Adipose tissue (tissue), 3 donors: ENCODE data around the gene MRPS2. TPM values are rescaled to one million over a fixed set of nuclear protein-coding genes. Genes with fewer than 3 reads are reported as not detected.
"Not testable (repeated sequence)": the region's sequence is repeated elsewhere in the genome, so short reads cannot be mapped to it uniquely, and the experiment has no call there.

Source experiments
- H3K27ac ChIP-seq: one replicate; pipeline ENCODE4 v1.5.1; 2013; ENCODE audit warnings: low read depth, low read length
- WGBS, 3 donors: extraction: QIAGEN DNeasy Blood & Tissue Kit; methylation state at CpG; one replicate each; pipeline ENCODE4 v1.1.7; 2013; 5-methylcytosine and 5-hydroxymethylcytosine counted together
- polyA plus RNA-seq, 3 donors: library from polyadenylated mRNA; stranded (reverse); fragments of 200-250 nt; gene quantifications; one replicate each; pipeline ENCODE4 v1.2.3, GENCODE V29; 2013
- donor health status: healthy with polysubstance abuse.
- donor health status: Bipolar disorder and iron deficiency.
- donor health status: healthy.

The MRPS2 gene
- polyA plus RNA-seq, 3 donors: 29.2 to 62.3 (median 48.9) TPM

DNA sequence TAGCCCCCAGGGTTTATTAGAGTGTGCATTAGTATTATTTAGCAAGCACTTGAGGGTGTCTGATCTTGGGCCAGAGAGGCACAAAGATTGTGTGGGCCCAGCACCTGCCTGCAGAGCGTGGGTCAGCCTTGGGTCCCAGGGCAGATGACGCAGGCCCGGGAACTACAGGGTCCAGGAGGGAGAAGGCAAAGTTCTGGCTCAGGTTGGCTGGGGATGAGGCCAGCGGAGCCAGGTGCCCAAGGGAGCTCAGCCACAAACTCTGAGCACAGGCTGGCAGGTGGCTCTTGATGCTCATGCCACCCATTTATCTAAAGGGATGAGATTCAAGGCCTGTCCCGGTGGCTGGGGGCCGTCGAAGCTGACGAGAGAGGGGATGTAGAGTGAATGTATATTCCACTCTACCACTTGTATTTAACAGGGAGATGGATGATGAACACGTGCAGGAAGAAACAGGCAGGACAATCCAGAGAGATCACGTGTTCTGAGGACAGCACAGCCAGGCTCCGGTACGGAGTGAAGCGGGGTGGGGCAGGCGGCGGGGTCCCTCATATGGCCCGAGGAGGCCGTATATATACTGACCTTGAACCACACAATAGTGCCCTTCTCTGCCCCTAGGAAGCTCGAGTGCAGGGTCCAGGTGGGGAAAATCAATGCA lies 44.6 kb downstream of the MRPS2 start:
- 65 to 81% (median 76%) methylated on average over 18 of the region's 18 CpGs for WGBS, 3 donors
- H3K27ac ChIP-seq: no peak overlapping the region

DNA sequence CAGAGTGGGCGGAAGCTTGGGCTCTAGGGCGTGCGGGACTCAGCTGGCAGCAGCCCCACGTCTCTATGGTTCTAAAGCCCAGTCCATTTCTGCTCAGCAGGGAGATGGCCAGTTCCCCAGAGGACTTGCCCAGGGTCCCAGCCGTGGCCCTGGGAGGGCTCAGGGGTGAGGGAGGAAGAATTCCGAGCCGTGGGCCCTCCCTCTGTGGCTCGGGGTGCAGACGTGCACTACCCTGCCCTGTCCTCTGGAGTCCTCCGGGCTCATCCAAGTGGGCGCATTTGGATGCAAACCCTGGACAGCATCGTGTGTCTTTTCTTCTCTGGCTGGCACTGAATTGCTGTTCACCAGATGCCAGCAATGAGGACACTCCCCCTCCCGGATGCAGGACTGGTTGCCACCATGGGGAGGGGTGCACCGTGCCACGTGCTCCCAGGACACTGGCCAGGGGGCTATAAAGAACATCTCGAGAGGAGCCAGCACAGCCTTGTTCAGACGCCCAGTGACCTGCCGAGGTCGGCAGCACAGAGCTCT lies 45.2 kb downstream of the MRPS2 start, which contains the start of gene OBP2A:
Gene OBP2A, plus strand, starts transcription at position 481 of the 531 bp plus-strand sequence. CDS start 55 bp downstream, outside the sequence.
- not testable (repeated sequence) for H3K27ac ChIP-seq
- WGBS, 3 donors: 59 to 77% (median 73%) methylated on average over 13 of the region's 19 CpGs

DNA sequence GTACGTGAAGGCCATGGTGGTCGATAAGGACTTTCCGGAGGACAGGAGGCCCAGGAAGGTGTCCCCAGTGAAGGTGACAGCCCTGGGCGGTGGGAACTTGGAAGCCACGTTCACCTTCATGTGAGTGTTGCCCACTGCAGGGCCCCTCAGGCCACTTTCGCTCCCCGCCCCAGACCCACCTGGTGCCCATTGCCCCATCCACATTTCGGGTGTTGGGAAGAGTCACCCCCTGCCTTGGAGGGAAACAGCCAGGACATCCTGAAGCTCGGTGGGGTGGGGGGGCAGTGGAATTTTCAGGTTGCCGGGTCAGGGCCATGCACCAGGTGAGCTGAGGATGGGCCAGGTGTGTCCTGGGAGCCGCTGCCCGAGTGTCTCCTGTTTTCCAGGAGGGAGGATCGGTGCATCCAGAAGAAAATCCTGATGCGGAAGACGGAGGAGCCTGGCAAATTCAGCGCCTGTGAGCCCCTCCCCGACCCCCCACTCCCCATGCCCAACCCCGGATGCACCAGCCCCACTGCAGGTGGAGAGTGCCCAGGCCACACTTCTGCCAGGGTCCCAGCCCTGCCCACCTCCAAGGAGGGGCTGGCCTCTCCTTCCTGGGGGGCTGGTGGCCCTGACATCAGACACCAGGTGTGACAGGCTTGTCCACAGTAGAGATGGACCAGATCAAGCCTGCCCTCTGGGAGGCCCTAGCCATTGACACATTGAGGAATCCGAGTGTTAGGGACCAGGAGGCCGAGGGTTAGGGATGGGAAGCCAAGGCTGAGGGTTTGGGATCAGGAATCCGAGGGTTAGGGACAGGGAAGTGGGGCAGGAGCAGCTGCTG lies 46.5 kb downstream of the MRPS2 start:
- not testable (repeated sequence) for H3K27ac ChIP-seq
- WGBS, 3 donors: 73 to 90% (median 89%) methylated on average over 18 to 19 of the region's 21 CpGs

DNA sequence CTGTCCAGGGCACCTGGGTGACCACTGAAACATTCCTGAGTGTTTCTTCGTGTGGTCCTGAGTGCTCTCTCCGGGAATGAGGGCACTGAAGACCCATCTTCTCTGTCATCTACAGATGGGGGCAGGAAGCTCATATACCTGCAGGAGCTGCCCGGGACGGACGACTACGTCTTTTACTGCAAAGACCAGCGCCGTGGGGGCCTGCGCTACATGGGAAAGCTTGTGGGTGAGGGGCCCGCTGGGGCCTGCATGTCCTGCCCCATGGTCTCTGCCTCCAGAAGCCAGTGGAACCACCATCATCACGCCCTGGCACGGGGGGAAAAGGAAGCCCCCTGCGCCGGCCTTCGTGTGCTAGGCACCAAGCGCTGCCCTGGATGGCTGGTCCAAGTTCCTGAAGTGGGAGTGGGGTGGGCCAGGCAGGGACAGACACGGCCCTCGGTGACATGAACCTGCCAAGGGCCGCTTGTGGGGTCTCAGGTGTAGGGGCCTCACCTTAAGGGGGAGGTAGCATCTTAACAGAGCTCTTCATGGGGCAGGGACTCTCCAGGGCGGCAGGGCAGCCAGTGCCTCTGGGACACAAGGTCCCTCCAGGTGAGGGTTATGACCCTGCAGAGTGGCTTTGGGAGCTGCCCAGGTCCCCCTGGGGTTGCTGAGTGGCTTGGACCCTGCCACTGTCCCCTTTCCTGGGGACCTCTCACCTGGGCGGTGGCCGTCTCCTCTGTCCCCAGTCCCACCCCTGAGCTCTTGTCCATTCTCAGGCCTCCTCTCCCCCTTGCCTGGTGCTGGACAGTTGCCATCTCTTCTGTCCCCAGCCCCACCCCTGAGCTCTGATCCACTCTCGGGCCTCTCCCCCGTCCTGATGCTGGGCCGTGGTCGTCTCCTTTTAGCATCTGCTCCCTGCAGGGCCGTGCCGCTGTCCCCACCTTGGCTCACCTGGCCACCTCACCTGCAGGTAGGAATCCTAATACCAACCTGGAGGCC lies 47.6 kb downstream of the MRPS2 start:
- H3K27ac ChIP-seq: no peak overlapping the region
- 70 to 84% (median 78%) methylated on average over 28 of the region's 28 CpGs for WGBS, 3 donors

DNA sequence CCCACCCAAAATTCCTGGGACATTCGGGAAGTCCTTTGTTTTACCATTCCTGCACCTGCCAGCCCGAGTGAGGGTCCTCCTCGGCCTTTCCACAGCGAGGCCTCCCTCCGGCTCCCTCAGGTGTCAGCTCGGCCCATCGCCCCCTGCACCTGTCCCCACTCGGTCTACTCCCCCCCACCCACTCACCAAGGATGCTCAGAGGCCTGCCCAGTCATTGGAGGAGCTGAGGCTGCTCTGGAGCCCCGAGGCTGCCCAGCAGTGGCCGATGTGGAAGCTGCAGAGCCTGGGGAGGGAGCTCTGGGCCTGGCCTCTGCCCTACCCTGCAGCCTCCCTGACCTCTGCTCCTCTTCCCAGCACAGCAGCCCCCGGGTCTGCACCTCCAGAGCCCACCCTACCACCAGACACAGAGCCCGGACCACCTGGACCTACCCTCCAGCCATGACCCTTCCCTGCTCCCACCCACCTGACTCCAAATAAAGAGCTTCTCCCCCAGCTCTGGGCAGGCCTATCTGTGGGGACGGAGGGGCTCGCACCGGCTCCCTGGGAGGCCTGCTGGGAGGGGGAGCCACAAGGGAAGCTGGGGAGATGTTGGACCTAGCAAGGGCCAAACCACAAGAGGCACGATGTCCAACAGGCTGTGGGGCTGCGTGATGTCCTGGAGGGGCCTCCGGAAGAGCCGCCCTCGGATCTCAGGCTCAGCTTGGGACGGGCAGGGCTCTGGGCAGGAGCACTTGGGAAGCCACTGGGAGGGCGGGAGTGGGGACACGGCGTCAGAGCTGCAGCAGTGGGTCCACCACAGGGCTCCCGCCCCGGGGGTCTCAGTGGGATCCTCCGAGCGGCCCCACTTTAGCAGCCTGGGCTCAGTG lies 49.2 kb downstream of the MRPS2 start:
- H3K27ac ChIP-seq: not testable (repeated sequence)
- WGBS, 3 donors: 70 to 81% (median 81%) methylated on average over 24 to 28 of the region's 28 CpGs

DNA sequence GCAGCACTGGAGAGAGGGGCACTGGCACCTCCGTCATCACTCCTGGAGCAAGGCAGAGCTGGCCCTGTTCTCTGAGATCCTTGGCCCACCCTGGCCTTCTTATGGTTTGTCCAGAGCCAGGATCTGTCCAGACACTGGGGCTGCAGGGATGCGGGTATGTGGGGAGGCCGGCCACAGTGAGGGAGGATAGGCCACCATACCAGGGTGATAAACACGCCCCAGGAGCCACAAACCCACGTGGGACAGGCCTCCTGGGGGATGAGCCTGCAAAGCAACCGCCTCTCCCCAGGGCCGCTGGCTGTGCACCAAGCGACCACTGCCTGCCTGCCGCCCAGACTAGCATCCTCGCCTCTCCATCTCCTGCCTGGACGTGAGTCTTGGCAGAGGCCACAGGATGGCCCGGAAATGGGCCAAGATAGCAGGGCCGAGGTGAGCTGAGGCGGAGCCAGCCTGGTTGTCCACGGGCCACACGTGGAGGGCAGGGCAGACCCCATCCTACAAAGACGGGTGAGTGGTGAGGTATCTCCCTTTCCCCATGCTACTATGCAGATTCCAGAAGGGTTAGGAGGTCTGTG lies 49.9 kb downstream of the MRPS2 start:
- WGBS, 3 donors: 72 to 79% (median 76%) methylated on average over 17 of the region's 17 CpGs
- H3K27ac ChIP-seq: no peak overlapping the region

DNA sequence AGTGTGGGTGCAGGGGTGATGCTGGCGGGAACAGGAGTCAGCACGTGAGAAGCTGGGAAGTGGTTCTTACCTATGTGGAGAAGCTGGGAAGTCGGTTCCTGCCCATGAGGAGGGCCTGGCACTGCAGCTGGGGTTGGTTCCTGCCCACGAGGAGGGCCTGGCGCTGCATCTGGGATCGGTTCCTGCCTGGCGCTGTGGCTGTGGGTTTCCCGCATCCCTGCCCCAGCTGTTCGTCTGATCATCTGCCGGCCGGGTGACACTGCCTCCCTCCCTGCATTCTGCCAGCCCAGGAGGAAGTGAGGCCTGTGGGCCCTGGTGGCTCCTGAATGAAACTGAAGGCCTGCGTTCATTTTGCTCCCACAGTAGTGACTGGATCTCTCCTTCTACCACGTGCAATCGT lies 50.5 kb downstream of the MRPS2 start:
- 46 to 55% (median 55%) methylated on average over 14 of the region's 14 CpGs for WGBS, 3 donors
- no peak overlapping the region for H3K27ac ChIP-seq

DNA sequence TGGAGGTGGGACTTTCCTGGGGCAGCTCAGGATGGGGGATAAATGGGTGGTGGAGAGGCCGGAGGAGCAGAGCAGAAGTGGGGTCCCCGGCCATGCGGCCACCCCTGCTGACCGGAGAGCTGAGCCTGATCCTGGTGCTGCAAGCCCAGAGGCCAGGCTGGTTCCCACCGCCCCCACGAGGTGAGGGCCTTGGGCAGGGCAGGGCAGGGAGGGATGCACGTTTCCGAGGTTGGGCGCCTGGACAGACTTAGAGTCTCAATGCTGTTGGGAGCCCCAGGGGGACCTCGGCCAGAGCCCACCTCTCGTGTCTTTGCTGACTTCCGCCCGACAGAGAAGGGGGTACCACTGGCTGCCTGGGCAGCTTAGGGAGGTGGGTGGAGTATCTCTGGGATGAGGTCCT lies 51.0 kb downstream of the MRPS2 start:
- 79 to 92% (median 82%) methylated on average over 8 to 13 of the region's 13 CpGs for WGBS, 3 donors
- H3K27ac ChIP-seq: no peak overlapping the region

DNA sequence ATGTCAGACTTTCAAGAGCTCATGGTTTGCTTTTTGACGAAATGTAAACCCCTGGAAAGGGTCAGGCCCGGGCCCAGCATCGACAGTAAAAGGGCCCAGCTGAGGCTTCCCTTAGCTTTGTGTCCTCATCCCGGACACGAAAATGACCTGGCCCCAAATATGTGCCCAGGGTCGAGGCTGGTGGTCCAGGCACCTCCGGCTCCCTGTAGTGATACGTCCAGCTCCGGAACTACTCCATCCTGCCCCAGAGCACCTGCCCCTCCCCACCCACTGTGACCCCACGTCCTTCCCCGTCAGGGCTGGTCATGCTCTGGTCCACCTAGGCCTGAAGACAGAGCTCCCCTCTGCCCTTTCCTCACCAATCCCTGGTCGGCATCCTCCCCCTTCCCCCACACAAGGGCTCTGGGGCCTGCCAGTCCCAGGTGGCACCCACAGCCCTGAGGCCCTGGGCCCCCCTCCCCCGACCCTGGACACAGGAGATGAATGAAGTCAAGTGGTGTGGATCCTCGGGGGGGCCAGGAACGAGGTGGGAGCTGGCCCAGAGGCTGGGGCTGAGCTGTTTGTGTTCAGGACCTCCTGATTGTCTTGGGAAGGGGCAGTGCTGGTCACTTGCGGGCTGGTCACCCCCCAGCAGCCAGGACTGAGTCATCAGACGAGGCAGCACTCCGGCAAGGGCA lies 51.7 kb downstream of the MRPS2 start:
- WGBS, 3 donors: 68 to 83% (median 76%) methylated on average over 16 to 18 of the region's 18 CpGs
- H3K27ac ChIP-seq: no peak overlapping the region

DNA sequence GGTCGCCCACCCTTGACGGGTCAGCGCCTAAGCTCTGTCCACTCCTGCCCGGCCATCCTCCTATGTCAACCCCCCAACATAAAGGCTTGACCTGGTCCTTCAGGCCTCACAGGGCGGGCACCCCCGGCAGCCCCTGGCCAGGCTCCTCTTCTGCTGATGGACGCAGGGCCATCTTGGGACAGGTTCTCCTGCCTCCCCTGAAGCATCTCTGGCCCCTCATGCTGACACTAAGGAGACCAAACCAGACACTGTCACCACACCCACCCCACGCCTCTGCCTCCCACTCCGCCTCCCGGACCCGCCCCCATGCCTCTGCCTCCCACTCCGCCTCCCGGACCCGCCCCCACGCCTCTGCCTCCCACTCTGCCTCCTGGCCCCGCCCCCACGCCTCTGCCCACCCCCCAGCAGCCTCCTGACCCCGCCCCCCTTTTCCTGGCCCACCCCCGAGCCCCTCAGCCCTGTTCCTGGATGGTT lies 52.3 kb downstream of the MRPS2 start:
- 78 to 85% (median 85%) methylated on average over 11 to 19 of the region's 19 CpGs for WGBS, 3 donors
- H3K27ac ChIP-seq: no peak overlapping the region

Other genes with a start within 250 kb of the MRPS2 start
- 1 to 10 TPM; 5.3 to 5.9 (median 5.9) TPM for gene PPP1R26, start 20.9 kb upstream of the MRPS2 start, polyA plus RNA-seq
- not detected for gene LCN1, start 20.8 kb downstream of the MRPS2 start, polyA plus RNA-seq
- gene OBP2A, start 45.4 kb downstream of the MRPS2 start, polyA plus RNA-seq: not detected
- not detected for gene PAEP, start 61.1 kb downstream of the MRPS2 start, polyA plus RNA-seq
- not detected for gene GLT6D1, start 138.9 kb downstream of the MRPS2 start, polyA plus RNA-seq
- under 1 TPM in 1 of 3 donors, not detected in 2; 0.08 TPM for gene LCN9, start 162.6 kb downstream of the MRPS2 start, polyA plus RNA-seq
- not detected for gene SOHLH1, start 198.8 kb downstream of the MRPS2 start, polyA plus RNA-seq
- 1 to 10 TPM in 1 of 3 donors, under 1 TPM in 2; 0.09 to 1.0 (median 0.34) TPM for gene KCNT1, start 201.5 kb downstream of the MRPS2 start, polyA plus RNA-seq